GM21529 (cell line): ENCODE results near the gene OSM.

Source experiments
- ATAC-seq: cut with Tn5 transposase; IDR thresholded peaks from one replicate; pipeline ENCODE4 v1.9.1; 2021; ENCODE audit not compliant: unreplicated experiment

The OSM gene

DNA sequence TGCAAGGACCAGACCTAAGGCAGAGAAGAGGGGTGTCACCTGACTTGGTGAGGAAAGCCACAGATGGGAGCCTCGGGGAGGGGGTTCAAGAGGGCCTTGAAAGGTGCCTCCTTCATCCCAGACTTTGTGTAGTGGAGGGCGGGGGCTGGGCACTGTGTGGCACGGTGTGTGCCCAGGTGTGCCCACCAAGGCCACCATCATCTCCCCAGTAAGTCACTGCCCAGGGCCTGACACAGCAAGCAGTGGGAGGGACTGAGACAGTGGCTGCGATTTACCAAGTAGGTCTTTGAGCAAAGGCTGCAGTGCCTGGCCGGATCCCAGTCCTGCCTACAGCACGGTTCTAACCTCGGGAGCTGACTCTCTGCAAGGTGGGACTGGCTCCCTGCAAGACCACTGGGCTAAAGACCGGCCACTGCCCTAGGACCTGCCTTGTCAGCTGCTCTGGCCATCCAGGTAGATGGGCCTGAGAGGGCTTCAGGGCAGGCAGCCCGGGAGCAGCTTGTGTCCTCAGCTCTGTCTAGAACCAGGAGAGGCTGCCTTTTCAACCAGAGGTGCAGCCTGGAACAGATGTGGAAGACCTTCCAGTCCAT, 1.4 kb downstream of the OSM start:
- no peak for ATAC-seq

DNA sequence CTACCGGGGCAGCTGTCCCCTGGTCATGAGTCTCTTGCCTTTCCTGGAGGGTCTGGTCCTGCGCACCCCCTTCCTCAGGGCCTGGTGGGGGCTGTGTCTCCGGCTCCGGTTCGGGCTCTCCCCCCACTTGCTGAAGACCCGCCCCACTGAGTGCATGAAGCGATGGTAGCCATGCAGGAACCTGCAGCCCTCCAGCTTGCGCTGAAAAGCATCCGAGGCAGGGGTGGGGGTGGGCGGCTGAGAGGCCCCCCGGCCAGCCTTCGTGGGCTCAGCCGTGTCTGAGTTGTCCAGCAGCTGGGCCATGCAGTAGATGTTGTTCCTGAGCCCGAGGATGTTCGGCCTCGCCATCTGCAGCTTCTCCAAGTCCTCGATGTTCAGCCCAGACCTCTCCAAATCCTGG, 2.8 kb downstream of the OSM start:
- ATAC-seq = no peak

DNA sequence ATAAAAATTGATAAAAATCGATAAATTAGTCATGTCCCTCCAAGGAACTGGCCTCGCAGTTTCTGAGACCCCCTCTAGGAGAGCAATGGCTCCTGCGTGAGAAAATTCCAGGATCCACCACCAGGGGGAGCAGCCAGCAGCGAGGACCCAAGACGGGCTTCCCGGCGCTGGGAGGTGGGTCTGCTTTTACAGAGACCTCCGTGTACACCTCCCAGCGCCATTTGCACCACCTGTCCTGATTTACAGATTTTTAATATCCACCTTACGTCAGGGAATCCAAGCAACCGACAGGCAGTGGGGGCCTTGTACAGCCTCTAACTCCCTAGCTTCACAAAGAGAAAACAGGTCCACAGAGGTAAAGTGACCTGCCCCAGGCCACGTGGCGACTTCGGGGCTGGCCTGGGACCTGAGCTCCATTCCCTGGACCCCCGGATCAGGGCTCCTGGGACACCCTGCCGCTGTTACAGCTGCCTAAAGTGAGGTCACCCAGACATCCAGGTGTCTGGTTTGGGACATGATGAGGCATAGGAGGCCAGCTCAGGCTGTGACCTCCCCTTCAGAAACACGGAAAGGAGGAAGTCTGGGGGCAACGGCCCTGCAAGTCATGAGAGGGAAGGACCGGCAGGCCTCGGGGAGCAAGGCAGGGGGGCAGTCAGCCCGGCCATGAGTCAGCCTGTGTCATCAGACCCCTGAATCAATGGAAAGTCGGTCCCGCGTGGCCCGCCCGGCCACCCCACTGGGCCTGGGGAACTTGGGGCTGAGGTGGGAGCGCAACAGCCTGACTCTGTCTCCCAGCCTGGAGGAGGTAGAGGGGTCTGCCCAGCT, 3.5 kb downstream of the OSM start:
- no peak for ATAC-seq

GRCh38 chr22:30262112-30262511, 4.5 kb downstream of the OSM start:
- ATAC-seq = no peak

GRCh38 chr22:30261134-30261533, 5.5 kb downstream of the OSM start:
- ATAC-seq = no peak

DNA sequence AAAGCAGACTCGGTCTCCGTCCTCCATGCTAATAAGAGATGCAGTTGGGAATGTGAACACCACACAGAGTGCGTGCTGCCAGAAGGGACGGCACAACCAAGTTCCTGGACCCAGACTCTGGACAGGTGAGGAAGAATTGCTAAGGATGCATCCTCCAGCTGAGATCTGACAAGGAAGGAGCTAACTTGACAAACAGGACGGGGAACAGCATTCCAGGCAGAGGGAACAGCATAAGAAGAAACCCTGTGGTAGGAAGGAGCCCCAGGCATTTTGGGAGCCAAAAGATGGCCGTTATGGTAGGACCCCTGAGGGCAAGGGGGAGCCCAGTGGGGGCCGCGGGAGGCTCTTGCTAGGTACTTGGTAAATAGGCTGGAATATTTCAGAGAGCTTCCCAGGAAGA, 6.0 kb downstream of the OSM start:
- ATAC-seq = no peak

DNA sequence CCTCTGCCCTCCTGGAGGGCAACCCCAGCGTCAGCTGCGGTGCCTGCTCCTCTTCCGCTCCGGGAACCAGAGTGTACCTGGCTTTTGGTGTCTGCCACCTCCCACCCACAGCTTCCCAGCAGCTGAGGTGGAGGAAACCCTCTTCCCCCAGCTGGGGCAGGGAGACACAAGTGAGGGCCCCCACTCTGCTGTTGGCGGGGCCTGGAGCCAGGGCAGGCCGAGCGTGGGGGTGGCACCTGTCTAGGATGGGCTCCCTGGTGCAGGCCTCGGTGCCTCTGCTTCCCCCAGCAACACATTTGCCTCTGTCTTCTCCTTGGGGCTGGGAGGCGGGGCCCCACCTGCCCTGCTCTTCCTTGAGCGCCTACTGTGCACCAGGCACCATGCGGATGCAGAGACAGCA, 6.4 kb downstream of the OSM start:
- no peak for ATAC-seq

GRCh38 chr22:30254314-30254713, 12.3 kb downstream of the OSM start:
- ATAC-seq = no peak

DNA sequence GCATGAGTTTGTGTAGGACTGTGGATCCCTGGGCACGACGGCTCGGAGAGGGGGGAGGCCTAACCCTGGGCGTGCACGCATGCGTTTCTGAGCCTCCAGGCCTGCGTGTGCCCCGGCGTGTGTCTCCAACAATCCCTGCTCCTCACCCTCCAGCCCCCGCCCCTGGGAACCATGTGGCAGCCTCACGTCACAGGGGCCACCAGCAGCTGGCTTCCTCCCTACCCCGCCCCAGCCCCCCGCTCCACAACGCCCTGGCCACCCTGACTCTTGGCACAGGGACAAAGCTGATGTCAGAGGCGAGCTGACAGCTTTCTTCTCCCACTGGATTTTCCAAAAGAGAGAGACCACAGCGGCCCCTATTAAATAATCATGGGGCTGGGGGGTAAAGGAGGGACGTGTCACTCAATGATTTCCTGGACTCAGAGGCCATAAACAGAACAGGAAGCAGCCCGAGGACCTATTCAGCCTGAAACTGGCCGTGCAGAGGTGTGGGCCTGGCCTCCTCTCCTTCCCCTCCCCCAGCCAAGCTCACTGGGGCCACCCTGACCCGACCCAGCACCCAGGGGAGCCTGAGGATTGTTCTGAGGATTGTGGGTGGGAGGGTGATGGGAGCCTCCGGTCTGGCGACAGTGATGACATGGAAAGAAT, 13.3 kb downstream of the OSM start:
- ATAC-seq = no peak

DNA sequence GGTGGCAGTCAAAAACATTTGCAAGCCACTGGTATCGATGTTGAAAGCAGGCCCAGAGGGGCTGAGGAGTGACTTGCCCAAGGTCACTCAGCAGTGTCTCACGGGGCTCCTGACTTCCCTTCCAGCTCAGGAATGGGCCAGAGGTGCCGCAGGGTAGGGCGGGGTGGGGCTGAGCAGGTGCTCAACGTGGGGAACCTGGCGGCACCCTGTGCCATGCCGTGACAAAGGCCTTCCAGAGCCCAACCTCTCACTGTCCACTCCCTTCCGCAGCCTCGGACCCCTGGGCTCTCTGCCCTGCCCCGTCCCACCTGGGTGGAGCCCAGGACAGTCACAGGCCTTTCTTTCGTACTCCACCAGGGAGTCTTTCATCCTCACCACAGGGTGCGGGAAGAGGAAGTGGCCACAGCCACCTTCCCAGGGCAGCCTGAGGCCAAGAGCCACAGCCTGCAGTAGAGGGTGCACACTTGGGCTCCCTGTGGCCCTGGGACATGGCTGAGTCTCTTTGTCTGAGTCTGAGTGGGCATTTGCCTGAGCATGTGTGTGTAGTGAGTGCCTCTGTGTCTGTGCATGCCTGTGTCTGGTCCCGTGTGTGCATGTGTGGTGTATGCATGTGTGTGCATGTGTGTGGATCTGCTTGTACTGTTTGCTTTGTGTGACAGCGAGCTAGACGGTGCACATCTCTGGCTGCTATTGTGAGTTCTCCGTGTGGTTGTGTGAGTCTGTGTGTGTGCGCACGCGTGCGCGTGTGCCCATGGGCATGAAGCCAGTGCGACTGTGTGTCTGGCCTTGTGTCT, 14.0 kb downstream of the OSM start:
- ATAC-seq = no peak

DNA sequence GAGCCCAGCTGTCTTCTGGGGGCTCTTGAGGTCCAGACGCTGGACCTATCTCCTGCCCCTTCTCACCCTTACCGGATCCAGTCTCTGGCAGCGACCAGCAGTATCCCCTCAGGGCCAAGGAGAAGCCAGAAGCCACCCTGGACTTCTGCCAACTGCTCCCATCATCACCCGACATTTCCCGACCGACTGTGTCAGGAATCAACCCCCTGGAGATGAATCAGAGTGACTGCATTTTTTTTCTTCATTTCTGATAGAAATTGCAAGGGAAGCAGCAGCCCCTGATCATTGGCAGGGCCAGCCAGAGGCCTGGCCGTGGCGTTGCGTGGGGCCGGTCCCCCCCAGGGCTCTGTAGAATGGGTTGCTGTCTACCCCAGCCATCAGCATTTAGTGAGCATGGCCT, 14.9 kb downstream of the OSM start:
- no peak for ATAC-seq

GRCh38 chr22:30250661-30251267, 15.9 kb downstream of the OSM start:
- ATAC-seq = no peak

DNA sequence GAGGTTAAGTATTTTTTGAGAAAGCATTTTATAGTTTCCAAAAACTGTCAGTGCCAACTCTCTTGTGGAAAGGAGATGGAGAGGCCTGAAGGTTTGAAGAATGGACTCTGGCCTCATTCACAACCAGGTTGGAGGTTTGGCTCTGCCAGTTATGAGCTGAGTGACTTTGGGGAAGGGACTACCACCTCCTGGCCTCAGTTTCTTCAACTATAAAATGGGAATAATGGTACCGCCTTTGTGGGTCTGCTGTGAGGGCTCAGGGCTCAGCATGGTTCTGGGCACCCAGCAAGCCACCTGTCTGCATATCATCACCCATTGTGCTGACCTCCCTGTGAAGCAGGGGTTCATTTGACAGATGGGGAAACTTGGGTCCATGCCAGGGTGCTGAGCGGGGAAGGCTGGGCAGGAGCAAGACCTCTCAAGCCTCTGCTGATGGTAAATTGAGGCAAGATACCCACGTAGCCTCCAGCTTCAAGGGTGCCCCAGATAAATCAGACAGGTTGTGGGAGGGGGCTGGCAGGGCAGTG, 16.5 kb downstream of the OSM start:
- no peak for ATAC-seq

- ATAC-seq = no peak
These were observed 17.3 kb downstream of the OSM start for GRCh38 chr22:30249049-30250038.

- ATAC-seq = no peak
These were observed 18.2 kb downstream of the OSM start for GRCh38 chr22:30248484-30248883.

DNA sequence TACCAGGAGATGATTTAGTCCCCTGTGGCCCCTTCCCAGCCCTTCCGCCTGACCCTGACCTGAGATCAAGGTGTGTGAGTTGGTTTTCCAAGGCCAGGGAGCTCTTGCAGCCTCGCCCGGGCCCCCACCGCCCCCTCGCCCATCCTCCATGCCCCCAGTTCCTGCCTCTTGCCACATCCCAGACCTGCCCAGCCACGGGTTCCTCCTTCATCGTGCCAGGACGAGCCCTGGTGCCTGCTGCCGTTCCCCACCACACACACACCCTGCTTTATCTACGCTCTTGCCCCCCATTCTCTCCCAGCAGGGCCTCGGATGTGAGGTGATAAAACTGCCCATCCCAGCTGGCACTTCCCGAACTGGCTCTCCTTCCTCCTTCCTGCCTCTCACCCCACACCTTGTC, 18.7 kb downstream of the OSM start:
- ATAC-seq = no peak

DNA sequence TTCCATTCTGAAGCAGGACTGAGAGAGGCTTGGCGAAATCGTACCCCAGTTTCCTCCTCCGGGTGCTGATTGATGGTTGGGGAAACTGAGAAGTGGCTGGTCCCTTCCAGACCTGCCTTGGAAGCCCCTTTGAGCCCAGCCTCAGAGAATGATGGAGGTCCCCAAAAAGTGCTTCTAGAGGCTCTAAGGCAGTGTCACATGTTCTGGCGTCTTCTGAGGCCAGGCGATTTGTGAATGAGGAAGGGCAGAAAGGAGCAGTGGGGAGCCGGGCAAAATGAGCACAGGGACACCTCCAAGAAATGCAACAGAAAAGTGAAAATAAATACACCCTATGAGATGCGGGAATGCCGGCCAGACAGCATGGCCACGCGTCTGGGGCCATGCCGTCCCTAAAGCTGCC, 19.1 kb downstream of the OSM start:
- ATAC-seq = no peak

DNA sequence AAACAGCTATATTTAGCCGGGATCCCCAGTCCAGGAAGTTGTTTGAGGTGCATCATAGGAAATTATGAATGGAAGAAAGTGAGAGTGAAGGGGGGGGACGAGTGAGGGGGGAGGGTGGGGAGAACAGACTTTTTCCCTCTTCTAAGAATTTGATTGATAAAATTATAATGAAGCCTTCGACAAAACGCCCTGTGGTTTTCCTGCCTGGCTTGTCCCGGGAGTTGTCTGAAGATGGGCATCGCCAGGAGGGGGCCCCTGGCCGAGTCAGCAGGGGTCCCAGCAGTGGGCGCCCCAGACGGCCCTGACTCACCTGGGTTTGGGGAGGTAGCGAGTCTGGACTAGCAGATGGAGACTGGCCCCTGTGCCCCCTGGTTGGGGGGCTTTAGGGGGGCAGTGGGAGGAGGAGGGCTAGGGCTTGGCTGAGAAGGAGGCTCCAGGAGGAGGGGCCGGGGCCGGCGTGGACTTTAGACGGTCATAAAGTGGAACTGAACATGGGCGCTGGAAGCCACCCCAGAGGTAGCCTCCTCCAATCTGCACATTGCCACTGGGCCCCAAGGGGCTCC, 19.8 kb downstream of the OSM start:
- no peak for ATAC-seq
